Hindlimb muscle (tissue), 1 donor: Measurements from ENCODE around the gene USP31. TPM values are rescaled to one million over a fixed set of nuclear protein-coding genes. Genes with fewer than 3 reads are reported as not detected.

Source experiments
- DNase-seq: peaks from one replicate; pipeline ENCODE4 v3.0.0-alpha.2; 2013
- polyA plus RNA-seq: library from polyadenylated mRNA; unstranded; fragments of 120-200 nt; gene quantifications from one replicate; pipeline ENCODE4 v1.2.1, GENCODE V29; 2013; ENCODE audit not compliant: insufficient read length

The USP31 gene
- polyA plus RNA-seq, 1 donor: 6.4 TPM

- no peak for DNase-seq
These were observed 60.1 kb downstream of the USP31 start for GRCh38 chr16:23089111-23089510.

- DNase-seq: no peak
These were observed 61.2 kb downstream of the USP31 start for GRCh38 chr16:23088018-23088417.

GRCh38 chr16:23085949-23086348, 63.3 kb downstream of the USP31 start:
- DNase-seq: no peak

- no peak for DNase-seq
These were observed 67.0 kb downstream of the USP31 start for GRCh38 chr16:23082161-23082788.

- no peak for DNase-seq
These were observed 67.6 kb downstream of the USP31 start for GRCh38 chr16:23081675-23082119.

GRCh38 chr16:23080747-23081146, 68.5 kb downstream of the USP31 start:
- no peak for DNase-seq

GRCh38 chr16:23080329-23080728, 68.9 kb downstream of the USP31 start:
- no peak for DNase-seq

- DNase-seq: no peak
These were observed 69.5 kb downstream of the USP31 start for GRCh38 chr16:23079675-23080301.

- DNase-seq: no peak
These were observed 74.8 kb downstream of the USP31 start for GRCh38 chr16:23074423-23074822.

- DNase-seq: no peak
These were observed 76.3 kb downstream of the USP31 start for GRCh38 chr16:23072769-23073549.

- DNase-seq: peak; percentile 18
These were observed 77.1 kb downstream of the USP31 start for GRCh38 chr16:23072084-23072599.

- DNase-seq: no peak
These were observed 77.8 kb downstream of the USP31 start for GRCh38 chr16:23071196-23072083.

- DNase-seq: no peak
These were observed 79.4 kb downstream of the USP31 start for GRCh38 chr16:23069844-23070243.

GRCh38 chr16:23068079-23068736, 81.0 kb downstream of the USP31 start:
- no peak for DNase-seq

GRCh38 chr16:23066676-23067075, 82.6 kb downstream of the USP31 start:
- no peak for DNase-seq

GRCh38 chr16:23064639-23065038, 84.6 kb downstream of the USP31 start:
- DNase-seq: no peak

GRCh38 chr16:23062524-23062923, 86.7 kb downstream of the USP31 start:
- DNase-seq: no peak

- DNase-seq: no peak
These were observed 87.6 kb downstream of the USP31 start for GRCh38 chr16:23061669-23062068.

- DNase-seq: peak; percentile 63
These were observed 88.6 kb downstream of the USP31 start for GRCh38 chr16:23060458-23061320.

GRCh38 chr16:23059433-23059832, 89.8 kb downstream of the USP31 start:
- DNase-seq: no peak

- no peak for DNase-seq
These were observed 90.7 kb downstream of the USP31 start for GRCh38 chr16:23058576-23058975.
